Loucy (cell line): ENCODE measurements around the gene MED7.
A peak's percentile ranks its signal among the peaks of the same experiment; 100 is the strongest.

ENCODE experiments used
- H2AFZ ChIP-seq: fragments of 200-600 bp; sonication (generic); 2 replicates; pipeline ENCODE4 v1.6.0; 2016; ENCODE audit warnings: antibody characterized with exemption, mild to moderate bottlenecking, low read length, moderate library complexity
- H3F3A ChIP-seq: fragments of 200-600 bp; 2 replicates; pipeline ENCODE4 v1.6.0; 2016; ENCODE audit warnings: antibody characterized with exemption, low read depth, mild to moderate bottlenecking
- H3K27me3 ChIP-seq: fragments of 200-600 bp; sonication (generic); 2 replicates; pipeline ENCODE4 v1.6.1; 2014; ENCODE audit warnings: low read length, mild to moderate bottlenecking; ENCODE audit not compliant: insufficient read depth, poor library complexity, severe bottlenecking
- H3K36me3 ChIP-seq: fragments of 200-600 bp; sonication (generic); 2 replicates; pipeline ENCODE4 v1.6.1; 2016; ENCODE audit warnings: low read length; ENCODE audit not compliant: insufficient read depth
- H3K4me1 ChIP-seq: fragments of 200-600 bp; sonication (generic); 2 replicates; pipeline ENCODE4 v1.5.1; 2014; ENCODE audit warnings: low read length, mild to moderate bottlenecking; ENCODE audit not compliant: insufficient read depth, poor library complexity, severe bottlenecking
- H3K4me2 ChIP-seq: fragments of 200-600 bp; sonication (generic); 2 replicates; pipeline ENCODE4 v1.6.0; 2014; ENCODE audit warnings: antibody characterized with exemption, low read length, low read depth, mild to moderate bottlenecking; ENCODE audit not compliant: poor library complexity, severe bottlenecking
- H3K4me3 ChIP-seq: fragments of 200-600 bp; sonication (generic); 2 replicates; pipeline ENCODE4 v1.5.1; 2014; ENCODE audit warnings: low read length, mild to moderate bottlenecking, mixed read lengths; ENCODE audit not compliant: poor library complexity, severe bottlenecking
- H3K79me2 ChIP-seq: fragments of 200-600 bp; sonication (generic); 2 replicates; pipeline ENCODE4 v1.6.1; 2014; ENCODE audit warnings: low read length; ENCODE audit not compliant: insufficient read depth
- H3K9ac ChIP-seq: fragments of 200-600 bp; sonication (generic); 2 replicates; pipeline ENCODE4 v1.6.0; 2014; ENCODE audit warnings: mild to moderate bottlenecking, low read depth, low read length, moderate library complexity; ENCODE audit not compliant: poor library complexity, severe bottlenecking
- H3K9me2 ChIP-seq: fragments of 200-600 bp; sonication (generic); replicated peaks from 2 replicates; pipeline ENCODE4 v1.6.1; 2016; ENCODE audit warnings: low read depth, low read length, mixed read lengths
- H3K9me3 ChIP-seq: fragments of 200-600 bp; sonication (generic); 2 replicates; pipeline ENCODE4 v1.6.1; 2014; ENCODE audit warnings: mild to moderate bottlenecking, antibody characterized with exemption, low read length, low read depth; ENCODE audit not compliant: insufficient read depth
- H4K20me1 ChIP-seq: fragments of 200-600 bp; sonication (generic); 2 replicates; pipeline ENCODE4 v1.6.0; 2014; ENCODE audit warnings: antibody characterized with exemption, low read length, mild to moderate bottlenecking; ENCODE audit not compliant: insufficient read depth, poor library complexity, severe bottlenecking
- EZH2phosphoT487 ChIP-seq: fragments of 200-600 bp; IDR thresholded peaks from 2 replicates; pipeline ENCODE4 v1.6.1; 2018; ENCODE audit warnings: antibody characterized with exemption, mild to moderate bottlenecking, moderate library complexity, borderline replicate concordance
- TF ChIP-seq, protein P1 (sequence below): fragments of 200-600 bp; sonication (generic); conservative IDR thresholded peaks from 2 replicates; pipeline ENCODE4 v1.5.1; 2014; ENCODE audit warnings: mild to moderate bottlenecking, antibody characterized with exemption, low read length

Gene MED7

DNA sequence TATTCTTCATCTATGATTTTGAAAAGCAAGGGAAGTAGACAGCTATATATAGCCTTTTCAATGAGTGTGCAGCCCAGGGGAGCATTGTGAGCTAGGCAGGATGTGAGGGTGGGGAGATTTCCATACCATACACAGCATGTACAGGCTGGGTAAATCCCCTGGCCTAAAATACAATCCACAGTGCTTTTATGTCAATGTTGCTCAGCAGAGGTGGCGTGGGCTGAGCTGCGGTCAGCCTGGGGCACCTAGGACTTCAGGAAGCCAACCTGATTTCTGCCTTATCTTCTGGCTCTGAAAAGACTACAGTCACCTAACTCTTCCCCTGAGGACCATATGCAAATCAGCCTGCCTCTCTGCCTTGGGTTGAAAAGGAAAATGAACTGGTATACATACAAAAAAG is 29.7 kb upstream of the MED7 start:
- Histone ChIP-seq H2AFZ (no peak overlapping the region), H3K79me2 (no peaks in the 10 kb centered on the region), H3F3A (no peaks in the 10 kb centered on the region; the same call in 1 of the 2 replicates), H3K4me1 (peaks cover 13% of the 10 kb centered on the region), H3K9ac (peak overlapping the region; percentile 36), H3K9me3 (no peaks in the 10 kb centered on the region), H3K4me3 (peak overlapping the region; percentile 48), H3K27me3 (no peaks in the 10 kb centered on the region), H4K20me1 (no peaks in the 10 kb centered on the region), H3K36me3 (no peaks in the 10 kb centered on the region), H3K9me2 (no peaks in the 10 kb centered on the region), H3K4me2 (peak overlapping the region; percentile 48)
- no peak for TF ChIP-seq EZH2phosphoT487
- TF ChIP-seq, protein P1, sequence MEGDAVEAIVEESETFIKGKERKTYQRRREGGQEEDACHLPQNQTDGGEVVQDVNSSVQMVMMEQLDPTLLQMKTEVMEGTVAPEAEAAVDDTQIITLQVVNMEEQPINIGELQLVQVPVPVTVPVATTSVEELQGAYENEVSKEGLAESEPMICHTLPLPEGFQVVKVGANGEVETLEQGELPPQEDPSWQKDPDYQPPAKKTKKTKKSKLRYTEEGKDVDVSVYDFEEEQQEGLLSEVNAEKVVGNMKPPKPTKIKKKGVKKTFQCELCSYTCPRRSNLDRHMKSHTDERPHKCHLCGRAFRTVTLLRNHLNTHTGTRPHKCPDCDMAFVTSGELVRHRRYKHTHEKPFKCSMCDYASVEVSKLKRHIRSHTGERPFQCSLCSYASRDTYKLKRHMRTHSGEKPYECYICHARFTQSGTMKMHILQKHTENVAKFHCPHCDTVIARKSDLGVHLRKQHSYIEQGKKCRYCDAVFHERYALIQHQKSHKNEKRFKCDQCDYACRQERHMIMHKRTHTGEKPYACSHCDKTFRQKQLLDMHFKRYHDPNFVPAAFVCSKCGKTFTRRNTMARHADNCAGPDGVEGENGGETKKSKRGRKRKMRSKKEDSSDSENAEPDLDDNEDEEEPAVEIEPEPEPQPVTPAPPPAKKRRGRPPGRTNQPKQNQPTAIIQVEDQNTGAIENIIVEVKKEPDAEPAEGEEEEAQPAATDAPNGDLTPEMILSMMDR, result no peak

- no peak for TF ChIP-seq EZH2phosphoT487
- TF ChIP-seq, protein P1, result no peak
- Histone ChIP-seq H3K36me3 (no peaks in the 10 kb centered on the region), H3K4me2 (no peak overlapping the region)
Observed at GRCh38 chr5:157168286-157168685, 25.6 kb upstream of the MED7 start.

DNA sequence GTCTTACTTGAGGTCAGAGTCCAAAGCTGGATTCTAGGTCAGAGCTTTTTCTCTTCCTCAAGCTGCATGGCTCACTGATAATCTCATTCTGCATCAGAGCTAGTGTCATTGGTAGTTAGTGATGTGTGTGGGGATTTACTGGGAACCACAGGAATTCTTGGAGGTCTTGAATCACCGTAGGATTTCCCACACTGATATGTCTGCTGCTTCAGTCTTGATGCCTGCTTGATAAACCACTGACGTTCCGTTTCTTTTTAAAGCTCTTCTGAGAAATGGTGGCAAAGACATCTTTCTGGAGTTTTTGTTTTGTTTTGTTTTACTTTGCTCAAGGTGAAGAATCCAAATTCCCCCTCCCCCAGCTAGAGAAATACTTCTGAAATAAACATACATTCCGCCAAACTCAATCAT is 24.6 kb upstream of the MED7 start:
- H3K4me3 ChIP-seq, result no peak overlapping the region
- no peak overlapping the region for H2AFZ ChIP-seq
- no peak overlapping the region for H3K9ac ChIP-seq
- no peaks in the 10 kb centered on the region for H3K27me3 ChIP-seq
- H3K4me2 ChIP-seq, result no peak overlapping the region
- H3K36me3 ChIP-seq, result no peaks in the 10 kb centered on the region
- no peaks in the 10 kb centered on the region for H3K9me3 ChIP-seq
- H3K79me2 ChIP-seq, result no peaks in the 10 kb centered on the region
- H3K4me1 ChIP-seq, result peaks cover 7% of the 10 kb centered on the region
- no peaks in the 10 kb centered on the region for H3F3A ChIP-seq
- H3K9me2 ChIP-seq, result no peaks in the 10 kb centered on the region
- no peaks in the 10 kb centered on the region for H4K20me1 ChIP-seq
- no peak for TF ChIP-seq EZH2phosphoT487
- TF ChIP-seq, protein P1, result no peak

More at GRCh38 chr5:157168286-157168685, 25.6 kb upstream of the MED7 start:
- Histone ChIP-seq H3K9ac (no peak overlapping the region), H3K4me1 (peaks cover 13% of the 10 kb centered on the region), H3K9me2 (no peaks in the 10 kb centered on the region), H4K20me1 (no peaks in the 10 kb centered on the region), H3K4me3 (no peak overlapping the region), H3F3A (no peaks in the 10 kb centered on the region; the same call in 1 of the 2 replicates), H3K79me2 (no peaks in the 10 kb centered on the region), H2AFZ (no peak overlapping the region), H3K27me3 (no peaks in the 10 kb centered on the region), H3K9me3 (no peaks in the 10 kb centered on the region)
